Measurements from ENCODE around the gene GTPBP3. TPM values are rescaled to one million over a fixed set of nuclear protein-coding genes. Genes with fewer than 3 reads are reported as not detected.

The GTPBP3 gene
- total RNA-seq, 1 donor from 2014 or later = 48.4 TPM

DNA sequence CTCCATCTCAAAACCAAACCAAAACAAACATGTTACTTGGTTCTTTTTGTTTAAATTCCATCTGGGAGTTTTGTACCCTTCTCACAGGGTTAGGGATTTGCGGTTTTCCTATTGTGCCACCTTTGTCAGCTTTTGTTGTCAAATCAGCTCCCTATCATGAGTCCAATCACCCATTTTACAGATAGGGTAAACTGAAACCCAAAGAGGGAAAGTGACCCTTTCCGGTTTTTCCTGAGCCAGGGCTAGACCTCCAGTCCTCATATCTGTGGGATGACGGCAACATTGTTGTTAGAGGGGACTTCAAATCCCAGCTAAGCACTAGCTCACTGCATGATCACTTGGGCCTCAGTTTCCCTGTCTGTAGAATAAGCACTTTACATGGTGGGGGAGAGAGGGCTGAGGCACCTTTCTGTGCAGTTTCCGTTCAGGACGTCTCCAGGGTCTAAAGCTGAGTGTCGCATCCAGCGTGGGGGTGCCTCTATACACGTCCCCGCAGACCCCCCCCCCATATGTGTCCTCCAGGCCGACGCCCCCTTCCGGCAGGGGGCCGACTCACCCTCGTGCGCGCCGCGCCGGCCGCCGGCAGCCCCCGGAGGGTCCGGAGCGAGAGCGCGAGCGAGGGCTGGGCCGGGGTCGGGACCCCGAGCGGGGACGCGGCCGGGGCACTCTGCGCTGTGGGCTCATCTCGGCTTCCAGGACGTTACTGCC, 52.8 kb downstream of the GTPBP3 start:
- Histone ChIP-seq H3K36me3 (ENCODE audit: control insufficient read depth, insufficient read depth, low read length) (no peaks in the 10 kb centered on the region), H3K27me3 (ENCODE audit: control insufficient read depth, insufficient read depth, low read length) (no peaks in the 10 kb centered on the region), H3K4me3 (ENCODE audit: low read depth, low read length) (peak overlapping the region; percentile 17)
- FAIRE-seq (no peak), DNase-seq (ENCODE audit: low read depth) (no peak)
- TF ChIP-seq, protein P1, sequence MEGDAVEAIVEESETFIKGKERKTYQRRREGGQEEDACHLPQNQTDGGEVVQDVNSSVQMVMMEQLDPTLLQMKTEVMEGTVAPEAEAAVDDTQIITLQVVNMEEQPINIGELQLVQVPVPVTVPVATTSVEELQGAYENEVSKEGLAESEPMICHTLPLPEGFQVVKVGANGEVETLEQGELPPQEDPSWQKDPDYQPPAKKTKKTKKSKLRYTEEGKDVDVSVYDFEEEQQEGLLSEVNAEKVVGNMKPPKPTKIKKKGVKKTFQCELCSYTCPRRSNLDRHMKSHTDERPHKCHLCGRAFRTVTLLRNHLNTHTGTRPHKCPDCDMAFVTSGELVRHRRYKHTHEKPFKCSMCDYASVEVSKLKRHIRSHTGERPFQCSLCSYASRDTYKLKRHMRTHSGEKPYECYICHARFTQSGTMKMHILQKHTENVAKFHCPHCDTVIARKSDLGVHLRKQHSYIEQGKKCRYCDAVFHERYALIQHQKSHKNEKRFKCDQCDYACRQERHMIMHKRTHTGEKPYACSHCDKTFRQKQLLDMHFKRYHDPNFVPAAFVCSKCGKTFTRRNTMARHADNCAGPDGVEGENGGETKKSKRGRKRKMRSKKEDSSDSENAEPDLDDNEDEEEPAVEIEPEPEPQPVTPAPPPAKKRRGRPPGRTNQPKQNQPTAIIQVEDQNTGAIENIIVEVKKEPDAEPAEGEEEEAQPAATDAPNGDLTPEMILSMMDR (IDR thresholded peaks at IDR 0.05; ENCODE audit: insufficient read depth, low read length, severe bottlenecking) = no peak

DNA sequence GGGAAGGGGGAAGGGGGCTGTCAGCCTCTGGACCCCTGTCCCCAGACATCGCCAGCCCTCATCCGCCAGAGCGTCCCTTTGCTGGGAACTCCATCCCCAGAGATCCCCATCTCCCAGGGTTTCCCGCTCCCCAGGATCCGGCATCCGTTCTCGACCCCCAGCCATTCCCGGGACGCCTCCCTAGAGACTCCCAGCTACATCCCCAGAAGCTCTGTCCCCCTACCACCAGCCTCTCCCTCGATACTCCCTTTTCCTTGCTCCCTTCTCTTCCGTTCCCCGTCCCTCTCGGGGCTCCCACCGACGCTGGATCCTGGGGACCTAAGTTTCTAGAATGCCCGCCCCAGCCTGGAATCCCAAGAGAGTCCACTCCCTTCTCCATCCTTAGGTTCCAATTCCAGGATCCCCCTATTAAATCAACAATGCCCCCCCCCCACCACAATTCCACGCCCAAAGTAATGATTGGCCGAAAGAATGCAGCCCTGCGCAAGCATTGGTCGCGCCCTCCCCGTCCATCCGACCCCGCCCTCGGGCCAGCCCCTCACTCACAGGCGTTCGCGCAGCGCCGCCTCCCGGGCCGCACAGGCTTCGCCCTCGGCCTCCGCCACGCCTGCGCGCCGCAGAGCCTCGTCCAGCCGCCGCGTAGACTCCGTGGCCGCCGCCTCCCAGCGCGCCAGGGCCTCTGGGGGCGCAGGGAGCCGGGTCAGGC, 53.5 kb downstream of the GTPBP3 start:
- H3K4me3 ChIP-seq (ENCODE audit: low read depth, low read length) = peak overlapping the region; percentile 29
- no peaks in the 10 kb centered on the region for H3K27me3 ChIP-seq (ENCODE audit: control insufficient read depth, insufficient read depth, low read length)
- no peaks in the 10 kb centered on the region for H3K36me3 ChIP-seq (ENCODE audit: control insufficient read depth, insufficient read depth, low read length)
- TF ChIP-seq, protein P1 (IDR thresholded peaks at IDR 0.05; ENCODE audit: insufficient read depth, low read length, severe bottlenecking) = peak; percentile 78
- FAIRE-seq (no peak), DNase-seq (ENCODE audit: low read depth) (peak; percentile 78)

DNA sequence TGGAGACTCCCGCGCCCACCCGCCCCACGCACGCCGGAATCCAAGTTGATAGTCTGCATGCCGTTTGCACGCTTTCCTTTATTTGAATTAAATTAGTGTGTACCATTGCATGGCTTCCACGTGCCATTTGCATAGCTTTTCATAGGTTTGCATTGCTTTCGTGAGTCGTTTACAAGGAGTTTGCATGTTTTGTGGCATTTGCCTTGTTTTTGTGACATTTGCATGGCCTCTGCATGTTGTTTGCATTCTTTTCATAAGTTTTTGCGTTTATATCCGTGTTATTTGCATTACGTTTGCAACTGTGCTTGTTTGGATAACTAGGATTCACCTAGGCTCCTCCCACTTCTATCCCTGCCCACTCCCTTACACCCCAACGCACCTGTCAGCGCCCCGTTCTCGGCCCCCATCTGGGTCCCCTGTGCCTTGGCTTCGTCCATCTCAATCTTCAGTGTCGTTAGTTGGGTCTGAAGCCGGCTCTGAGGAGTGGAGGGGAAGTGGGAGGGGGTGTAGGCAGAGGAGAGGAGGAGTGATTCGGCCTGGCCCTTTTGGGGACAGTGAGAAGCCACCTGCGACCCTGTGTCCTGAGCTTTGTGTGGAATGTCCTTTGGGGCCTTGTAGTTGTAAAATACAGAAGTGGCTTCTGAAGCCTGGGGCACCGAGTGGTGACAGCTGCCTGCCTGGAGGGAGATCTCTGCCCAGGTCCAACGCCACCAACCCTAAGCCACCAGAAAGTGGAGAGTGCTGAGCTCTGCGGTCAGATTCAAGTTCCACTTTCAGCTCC, 54.2 kb downstream of the GTPBP3 start:
- H3K36me3 ChIP-seq (ENCODE audit: control insufficient read depth, insufficient read depth, low read length) = no peaks in the 10 kb centered on the region
- DNase-seq (ENCODE audit: low read depth) (peak; percentile 14), FAIRE-seq (no peak)
- H3K27me3 ChIP-seq (ENCODE audit: control insufficient read depth, insufficient read depth, low read length) = no peaks in the 10 kb centered on the region
- H3K4me3 ChIP-seq (ENCODE audit: low read depth, low read length) = peak overlapping the region; percentile 29
- TF ChIP-seq, protein P1 (IDR thresholded peaks at IDR 0.05; ENCODE audit: insufficient read depth, low read length, severe bottlenecking) = no peak

Other genes starting within 250 kb of the GTPBP3 start
- 8.3 and 11.8 TPM in 2 replicates for gene USE1, start 122.2 kb upstream of the GTPBP3 start, total RNA-seq
- 2.0 and 3.2 TPM in 2 replicates for gene OCEL1, start 111.3 kb upstream of the GTPBP3 start, total RNA-seq
- 93.8 and 124 TPM in 2 replicates for gene NR2F6, start 91.6 kb upstream of the GTPBP3 start, total RNA-seq
- gene USHBP1, start 72.8 kb upstream of the GTPBP3 start, total RNA-seq = 0.13 TPM in 1 of 2 replicates, not detected in the other
- gene BABAM1, start 70.1 kb upstream of the GTPBP3 start, total RNA-seq = 45.8 and 60.9 TPM in 2 replicates
- gene ANKLE1, start 55.7 kb upstream of the GTPBP3 start, total RNA-seq = 0.38 and 0.53 TPM in 2 replicates
- 6.1 and 9.9 TPM in 2 replicates for gene ABHD8, start 34.1 kb upstream of the GTPBP3 start, total RNA-seq
- 23.7 and 24.3 TPM in 2 replicates for gene MRPL34, start 31.7 kb upstream of the GTPBP3 start, total RNA-seq
- 9.0 and 21.1 TPM in 2 replicates for gene DDA1, start 28.0 kb upstream of the GTPBP3 start, total RNA-seq
- gene ANO8, start 2.7 kb upstream of the GTPBP3 start, total RNA-seq = 2.6 and 4.0 TPM in 2 replicates
- not detected in 2 replicates for gene PLVAP, start 39.8 kb downstream of the GTPBP3 start, total RNA-seq
- gene CCDC194, start 56.6 kb downstream of the GTPBP3 start, total RNA-seq = not detected in 2 replicates
- gene BST2, start 68.1 kb downstream of the GTPBP3 start, total RNA-seq = 2.2 and 8.7 TPM in 2 replicates
- gene MVB12A, start 82.5 kb downstream of the GTPBP3 start, total RNA-seq = 22.9 and 23.8 TPM in 2 replicates
- 0.13 TPM in 1 of 2 replicates, not detected in the other for gene TMEM221, start 111.1 kb downstream of the GTPBP3 start, total RNA-seq
- not detected in 2 replicates for gene NXNL1, start 123.4 kb downstream of the GTPBP3 start, total RNA-seq
- gene SLC27A1, start 133.0 kb downstream of the GTPBP3 start, total RNA-seq = 5.9 and 7.9 TPM in 2 replicates
- gene PGLS, start 174.1 kb downstream of the GTPBP3 start, total RNA-seq = 41.1 and 67.2 TPM in 2 replicates
- 74.2 and 75.1 TPM in 2 replicates for gene COLGALT1, start 218.1 kb downstream of the GTPBP3 start, total RNA-seq

Measured in bronchial epithelial cell (primary cell).